Activated naive CD8-positive, alpha-beta T cell treated with anti-CD3 and anti-CD28 coated beads for 36 hours (primary cell): ENCODE results near the gene TMEM200A. TPM values are rescaled to one million over a fixed set of nuclear protein-coding genes. Genes with fewer than 3 reads are reported as not detected.

Experiments
- DNase-seq: peaks from one replicate; pipeline ENCODE4 v3.0.0; 2021
- H3K27ac Mint-ChIP-seq: one replicate; pipeline ENCODE4 v1.8.0; 2022; ENCODE audit warnings: mild to moderate bottlenecking, moderate library complexity, mixed read lengths
- H3K27me3 Mint-ChIP-seq: one replicate; pipeline ENCODE4 v1.8.0; 2022; ENCODE audit warnings: mild to moderate bottlenecking, mixed read lengths
- H3K36me3 Mint-ChIP-seq: one replicate; pipeline ENCODE4 v1.8.0; 2021; ENCODE audit warnings: mild to moderate bottlenecking, mixed read lengths
- H3K4me1 Mint-ChIP-seq: one replicate; pipeline ENCODE4 v1.8.0; 2021; ENCODE audit warnings: mixed read lengths
- H3K4me3 Mint-ChIP-seq: one replicate; pipeline ENCODE4 v1.8.0; 2022; ENCODE audit warnings: mild to moderate bottlenecking, moderate library complexity, mixed read lengths
- H3K9me3 Mint-ChIP-seq: one replicate; pipeline ENCODE4 v1.8.0; 2022; ENCODE audit warnings: mixed read lengths
- total RNA-seq, 2 experiments: library from RNA; stranded (reverse); gene quantifications; one replicate each; pipeline ENCODE4 v1.2.3, GENCODE V29; 2021

The TMEM200A gene
- total RNA-seq, 2 experiments from 2014 or later: not detected

DNA sequence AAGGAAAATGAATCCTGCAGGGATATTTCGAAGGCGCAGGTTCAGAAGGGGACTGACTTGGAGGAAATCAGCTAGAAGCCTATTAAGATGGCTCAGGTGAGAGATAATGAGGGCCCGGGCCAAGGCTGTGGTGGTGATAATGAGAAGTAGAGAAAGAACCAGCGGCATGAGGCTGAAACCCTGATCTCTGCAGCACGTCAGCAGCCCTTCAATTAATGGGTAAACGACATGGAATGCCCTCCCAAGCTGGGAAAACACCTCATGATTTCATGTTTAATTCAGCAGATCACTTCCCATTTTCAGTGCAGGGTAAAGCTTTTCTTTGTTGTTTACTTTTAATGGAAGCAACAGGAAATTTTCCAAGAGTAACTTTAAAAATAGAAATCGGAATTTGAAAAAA is 104.9 kb downstream of the TMEM200A start:
- Mint-ChIP-seq H3K4me3 (no peak overlapping the region), H3K9me3 (peaks cover 5% of the 10 kb centered on the region), H3K36me3 (peaks cover 1% of the 10 kb centered on the region), H3K4me1 (peaks cover 2% of the 10 kb centered on the region), H3K27me3 (no peaks in the 10 kb centered on the region), H3K27ac (no peak overlapping the region)
- DNase-seq: no peak

- H3K36me3 Mint-ChIP-seq: peaks cover 11% of the 10 kb centered on the region
- DNase-seq: no peak
Measured at GRCh38 chr6:130473886-130474285, 108.1 kb downstream of the TMEM200A start.

DNA sequence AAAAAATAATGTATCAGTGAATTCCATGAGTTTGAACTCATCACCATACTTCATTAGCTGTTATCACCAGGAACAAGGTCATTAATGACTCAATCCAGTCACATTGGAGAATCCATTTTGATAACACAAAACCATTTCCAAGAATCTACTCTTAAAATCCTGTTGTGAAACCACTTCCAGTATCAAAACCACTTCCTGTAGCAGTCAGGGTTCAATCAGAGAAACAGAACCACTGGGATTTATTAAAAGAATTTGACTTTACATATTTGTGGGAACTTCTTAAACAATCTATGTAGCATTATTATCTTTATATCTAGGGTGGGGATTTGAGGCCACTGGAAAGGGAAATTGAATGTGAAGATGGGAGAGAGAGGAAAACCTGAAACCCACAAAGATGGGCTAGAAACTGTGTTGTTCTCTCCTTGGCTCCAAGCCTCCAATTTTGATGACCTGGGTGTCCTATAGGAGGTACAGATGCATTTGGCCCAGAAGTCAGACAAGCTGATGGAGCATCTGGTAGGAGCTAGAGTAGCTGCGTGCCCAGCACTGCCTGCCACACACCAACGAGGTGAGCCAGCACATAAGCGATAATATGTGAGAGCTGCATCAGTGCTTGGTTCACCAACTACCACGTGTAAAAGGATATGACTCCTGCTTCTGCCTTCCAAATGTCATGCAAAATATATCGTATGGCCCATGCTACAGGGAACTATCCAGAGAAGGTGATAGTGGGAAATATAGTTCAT is 117.0 kb downstream of the TMEM200A start:
- Mint-ChIP-seq H3K4me3 (no peak overlapping the region), H3K27me3 (no peaks in the 10 kb centered on the region), H3K9me3 (peaks cover 3% of the 10 kb centered on the region), H3K4me1 (peaks cover 19% of the 10 kb centered on the region), H3K27ac (no peak overlapping the region), H3K36me3 (peaks cover 2% of the 10 kb centered on the region)
- no peak for DNase-seq

More at GRCh38 chr6:130473886-130474285, 108.1 kb downstream of the TMEM200A start:
- H3K4me1 Mint-ChIP-seq: no peaks in the 10 kb centered on the region
- peaks cover 13% of the 10 kb centered on the region for H3K9me3 Mint-ChIP-seq
- no peaks in the 10 kb centered on the region for H3K27me3 Mint-ChIP-seq
- H3K27ac Mint-ChIP-seq: no peak overlapping the region
- H3K4me3 Mint-ChIP-seq: no peak overlapping the region

- no peak overlapping the region for H3K4me3 Mint-ChIP-seq
- no peak for DNase-seq
- H3K27me3 Mint-ChIP-seq: no peaks in the 10 kb centered on the region
- H3K36me3 Mint-ChIP-seq: peaks cover 2% of the 10 kb centered on the region
- peaks cover 19% of the 10 kb centered on the region for H3K4me1 Mint-ChIP-seq
- H3K9me3 Mint-ChIP-seq: peaks cover 6% of the 10 kb centered on the region
- H3K27ac Mint-ChIP-seq: no peak overlapping the region
Measured at GRCh38 chr6:130485870-130486269, 120.1 kb downstream of the TMEM200A start.

DNA sequence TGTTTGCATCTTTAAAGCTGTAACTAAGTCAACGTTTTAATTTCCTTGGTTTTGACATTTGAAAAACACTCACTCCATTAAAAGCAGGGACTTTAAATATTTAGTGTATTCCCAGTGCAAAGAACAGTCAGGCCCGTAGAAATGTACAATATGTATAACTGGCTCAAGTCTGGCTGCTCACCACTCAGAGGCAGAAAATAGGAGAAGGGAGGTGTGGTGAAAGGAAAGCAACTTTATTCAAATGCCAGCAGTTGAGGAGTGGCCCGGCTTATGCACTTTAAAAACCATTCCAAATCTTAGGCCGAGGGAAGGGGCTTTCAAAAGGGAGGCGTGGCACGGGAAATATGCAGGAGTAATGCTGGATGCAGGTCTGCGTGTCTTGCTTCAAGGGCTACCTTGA is 120.6 kb downstream of the TMEM200A start:
- Mint-ChIP-seq H3K4me3 (no peak overlapping the region), H3K4me1 (peaks cover 19% of the 10 kb centered on the region)

DNA sequence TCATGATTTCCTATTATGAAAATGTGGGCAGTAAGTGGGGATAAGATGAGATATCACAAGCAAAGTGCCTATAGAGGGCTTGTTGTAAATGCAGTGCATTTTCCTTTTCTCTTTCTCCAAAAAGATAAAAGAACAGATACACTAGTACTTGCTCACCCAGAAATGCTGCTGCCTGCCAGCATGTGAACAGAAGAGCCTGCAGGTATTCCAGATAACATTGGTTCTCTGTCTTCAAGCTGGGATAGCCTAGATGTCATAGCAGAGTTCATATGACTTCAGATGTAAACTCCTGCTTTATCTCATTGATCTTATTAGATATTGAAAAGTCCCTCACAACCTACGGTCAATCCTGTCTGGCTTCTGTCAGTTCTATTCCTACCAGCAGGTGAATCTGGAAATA is 123.7 kb downstream of the TMEM200A start:
- no peaks in the 10 kb centered on the region for H3K27me3 Mint-ChIP-seq
- peaks cover 6% of the 10 kb centered on the region for H3K9me3 Mint-ChIP-seq
- H3K4me1 Mint-ChIP-seq: no peaks in the 10 kb centered on the region
- H3K4me3 Mint-ChIP-seq: no peak overlapping the region
- H3K36me3 Mint-ChIP-seq: peaks cover 2% of the 10 kb centered on the region
- H3K27ac Mint-ChIP-seq: no peak overlapping the region
- DNase-seq: no peak

More for the DNA sequence above, 120.6 kb downstream of the TMEM200A start:
- Mint-ChIP-seq H3K27ac (no peak overlapping the region), H3K36me3 (peaks cover 2% of the 10 kb centered on the region), H3K27me3 (no peaks in the 10 kb centered on the region), H3K9me3 (peaks cover 7% of the 10 kb centered on the region)
- DNase-seq: no peak

Other genes starting within 250 kb of the TMEM200A start
- 1 to 10 TPM; 2.7 to 3.3 TPM for gene SAMD3, start 143.1 kb upstream of the TMEM200A start, total RNA-seq